Measurements from ENCODE around the gene ALKBH3. TPM values are rescaled to one million over a fixed set of nuclear protein-coding genes. Genes with fewer than 3 reads are reported as not detected.

ALKBH3 gene
- total RNA-seq, 4 donors from 2014 or later, result 27.5 to 44.1 (median 42.0) TPM

GRCh38 chr11:43861141-43861540, 19.5 kb upstream of the ALKBH3 start:
- in situ Hi-C loops (cut with MboI; ENCODE audit: low sequenced_read_pairs in 4 of 4) (no loop called here), intact Hi-C loops (cut with DNase I; ENCODE audit: low total_unique reads) (no loop called here)
- peaks cover 0 to under 1% of the 10 kb centered on the region in 2 donors for H3K36me3 ChIP-seq
- no peaks in the 10 kb centered on the region for H3K9me3 ChIP-seq
- TF ChIP-seq POLR2A (IDR thresholded peaks at IDR 0.05), result no peak
- no peak for TF ChIP-seq CTCF (IDR thresholded peaks at IDR 0.05 in 4 of 5, conservative IDR thresholded peaks at IDR 0.05 in 1 of 5)
- no peaks in the 10 kb centered on the region for H3K27me3 ChIP-seq
- no peak overlapping the region for H3K4me3 ChIP-seq
- H3K27ac ChIP-seq, result no peak overlapping the region
- no peak for DNase-seq
- no peak for ATAC-seq
- no peaks in the 10 kb centered on the region for H3K4me1 ChIP-seq

- in situ Hi-C loops (cut with MboI; ENCODE audit: low sequenced_read_pairs in 4 of 4) (no loop called here), intact Hi-C loops (cut with DNase I; ENCODE audit: low total_unique reads) (no loop called here)
- Histone ChIP-seq H3K36me3 (no peaks in the 10 kb centered on the region), H3K9me3 (no peaks in the 10 kb centered on the region), H3K4me1 (no peaks in the 10 kb centered on the region), H3K27me3 (peaks cover 6 to 14% (median 6%) of the 10 kb centered on the region in 3 donors), H3K4me3 (no peak overlapping the region), H3K27ac (no peak overlapping the region)
- DNase-seq (no peak), ATAC-seq (no peak)
- TF ChIP-seq CTCF (IDR thresholded peaks at IDR 0.05 in 4 of 5, conservative IDR thresholded peaks at IDR 0.05 in 1 of 5), result no peak
- no peak for TF ChIP-seq POLR2A (IDR thresholded peaks at IDR 0.05)
Measured at GRCh38 chr11:43866520-43866919, 14.1 kb upstream of the ALKBH3 start.

DNA sequence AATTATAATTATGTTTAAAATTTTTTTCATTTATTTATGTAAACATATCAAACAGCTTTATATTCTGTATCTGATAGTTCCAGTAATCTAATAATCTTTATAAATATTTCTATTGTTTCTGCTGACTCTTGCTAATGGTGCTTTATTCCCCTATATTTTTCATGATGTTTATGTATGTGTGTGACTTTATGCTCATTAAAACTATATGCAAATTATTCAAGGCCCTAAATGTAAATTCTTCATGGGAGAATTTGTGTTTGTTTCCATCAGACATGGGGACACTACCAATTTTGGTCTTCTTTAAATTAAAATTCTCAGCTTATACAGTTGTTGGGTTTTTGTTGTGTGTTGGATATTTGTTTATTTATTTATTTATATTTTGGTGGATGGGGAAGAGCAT, 13.7 kb upstream of the ALKBH3 start:
- Histone ChIP-seq H3K36me3 (no peaks in the 10 kb centered on the region), H3K4me3 (no peak overlapping the region), H3K9me3 (no peaks in the 10 kb centered on the region), H3K27ac (no peak overlapping the region), H3K27me3 (peaks cover 6 to 16% (median 9%) of the 10 kb centered on the region in 3 donors), H3K4me1 (no peaks in the 10 kb centered on the region)
- in situ Hi-C loops (cut with MboI; ENCODE audit: low sequenced_read_pairs in 4 of 4), result no loop called here
- no peak for ATAC-seq
- TF ChIP-seq CTCF (IDR thresholded peaks at IDR 0.05 in 4 of 5, conservative IDR thresholded peaks at IDR 0.05 in 1 of 5) (no peak), POLR2A (IDR thresholded peaks at IDR 0.05) (no peak)
- intact Hi-C loops (cut with DNase I; ENCODE audit: low total_unique reads), result no loop called here
- DNase-seq, result no peak

DNA sequence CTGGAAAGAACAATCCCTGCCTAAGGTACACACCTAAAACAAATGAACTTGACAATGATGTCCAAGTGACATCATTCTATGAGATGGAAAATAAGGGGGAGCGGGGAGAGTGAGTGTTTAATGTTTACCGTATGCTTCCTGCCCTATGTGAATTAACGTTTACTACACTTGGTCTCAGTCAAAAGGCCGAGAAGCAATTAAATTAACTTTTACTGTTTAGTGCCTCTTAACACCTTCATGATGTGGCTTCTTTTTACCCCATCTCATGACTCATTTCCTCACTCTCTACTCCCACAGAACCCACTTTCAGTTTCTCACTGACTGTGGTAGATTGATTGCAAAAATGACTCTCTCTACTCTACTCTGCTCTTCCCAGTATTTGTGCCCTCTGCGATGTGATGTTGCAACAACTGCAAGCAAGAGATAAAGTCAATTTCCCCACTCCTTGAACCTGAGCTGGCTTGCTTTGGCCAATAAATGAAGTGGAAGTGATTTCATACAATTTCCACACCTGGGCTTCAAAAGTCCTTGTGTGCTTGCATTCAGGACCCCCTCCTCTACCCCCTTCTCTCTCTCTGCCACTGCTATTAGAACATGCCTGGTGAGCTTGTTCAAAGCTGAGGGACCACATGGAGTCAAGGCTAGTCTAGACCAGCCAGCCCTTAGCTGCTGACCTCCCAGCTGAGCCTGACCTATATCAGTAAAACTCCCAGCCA, 11.6 kb upstream of the ALKBH3 start:
- in situ Hi-C loops (cut with MboI; ENCODE audit: low sequenced_read_pairs in 4 of 4) (no loop called here), intact Hi-C loops (cut with DNase I; ENCODE audit: low total_unique reads) (no loop called here)
- ATAC-seq (no peak), DNase-seq (no peak)
- Histone ChIP-seq H3K9me3 (no peaks in the 10 kb centered on the region), H3K4me1 (no peaks in the 10 kb centered on the region), H3K27me3 (peaks cover 11 to 23% (median 15%) of the 10 kb centered on the region in 3 donors), H3K27ac (no peak overlapping the region), H3K4me3 (no peak overlapping the region), H3K36me3 (no peaks in the 10 kb centered on the region)
- TF ChIP-seq POLR2A (IDR thresholded peaks at IDR 0.05) (no peak), CTCF (IDR thresholded peaks at IDR 0.05 in 4 of 5, conservative IDR thresholded peaks at IDR 0.05 in 1 of 5) (no peak)

Measured in gastrocnemius medialis (tissue), 4 donors.